MM.1S (cell line): Measurements from ENCODE around the gene AHCY.
A peak's percentile ranks its signal among the peaks of the same experiment; 100 is the strongest.
"Not testable (repeated sequence)": the region's sequence is repeated elsewhere in the genome, so short reads cannot be mapped to it uniquely, and the experiment has no call there.

Source experiments
- DNase-seq: peaks from one replicate; pipeline ENCODE4 v3.0.0-alpha.2; 2015
- H2AFZ ChIP-seq: fragments of 300-600 bp; sonication (generic); 2 replicates; pipeline ENCODE4 v1.6.0; 2016; ENCODE audit warnings: antibody characterized with exemption, low read length
- H3F3A ChIP-seq: fragments of 300-600 bp; sonication (generic); 2 replicates; pipeline ENCODE4 v1.6.1; 2016; ENCODE audit warnings: mild to moderate bottlenecking, antibody characterized with exemption, low read length, moderate library complexity, mixed read lengths; ENCODE audit not compliant: insufficient read depth
- H3K27ac ChIP-seq: fragments of 300-600 bp; sonication (generic); 2 replicates; pipeline ENCODE4 v1.5.1; 2016; ENCODE audit warnings: mild to moderate bottlenecking, low read length
- H3K27me3 ChIP-seq: fragments of 300-600 bp; sonication (generic); replicated peaks from 2 replicates; pipeline ENCODE4 v1.6.0; 2016; ENCODE audit warnings: low read length; ENCODE audit not compliant: insufficient read depth
- H3K36me3 ChIP-seq: fragments of 300-600 bp; sonication (generic); replicated peaks from 2 replicates; pipeline ENCODE4 v1.6.1; 2016; ENCODE audit warnings: mild to moderate bottlenecking, low read length, mixed read lengths; ENCODE audit not compliant: insufficient read depth
- H3K4me1 ChIP-seq: fragments of 300-600 bp; sonication (generic); 2 replicates; pipeline ENCODE4 v1.6.1; 2016; ENCODE audit warnings: low read length, mixed read lengths
- H3K4me2 ChIP-seq: fragments of 300-600 bp; sonication (generic); 2 replicates; pipeline ENCODE4 v1.6.0; 2016; ENCODE audit warnings: low read depth, low read length
- H3K4me3 ChIP-seq: fragments of 300-600 bp; sonication (generic); 2 replicates; pipeline ENCODE4 v1.5.1; 2016; ENCODE audit warnings: low read length, mixed read lengths
- H3K79me2 ChIP-seq: fragments of 300-600 bp; sonication (generic); 2 replicates; pipeline ENCODE4 v1.6.1; 2016; ENCODE audit warnings: mixed run types, low read length, mixed read lengths
- H3K9ac ChIP-seq: fragments of 300-600 bp; sonication (generic); 2 replicates; pipeline ENCODE4 v1.6.1; 2016; ENCODE audit warnings: low read length, mixed read lengths
- H3K9me2 ChIP-seq: fragments of 300-600 bp; sonication (generic); replicated peaks from 2 replicates; pipeline ENCODE4 v1.6.1; 2016; ENCODE audit warnings: mild to moderate bottlenecking, low read length, mixed read lengths; ENCODE audit not compliant: insufficient read depth
- H3K9me3 ChIP-seq: fragments of 300-600 bp; sonication (generic); replicated peaks from 2 replicates; pipeline ENCODE4 v1.6.1; 2016; ENCODE audit warnings: mild to moderate bottlenecking, low read length, mixed read lengths; ENCODE audit not compliant: insufficient read depth
- H4K20me1 ChIP-seq: fragments of 300-600 bp; sonication (generic); 2 replicates; pipeline ENCODE4 v1.6.1; 2016; ENCODE audit warnings: mild to moderate bottlenecking, low read length, moderate library complexity, mixed read lengths; ENCODE audit not compliant: insufficient read depth
- EZH2 ChIP-seq: fragments of 300-600 bp; sonication (generic); optimal IDR thresholded peaks from 2 replicates; pipeline ENCODE3; 2017; ENCODE audit warnings: low read depth, mild to moderate bottlenecking, antibody characterized with exemption, low read length, mixed read lengths
- EZH2phosphoT487 ChIP-seq: fragments of 300-600 bp; sonication (generic); IDR thresholded peaks from 2 replicates; pipeline ENCODE4 v1.6.1; 2018; ENCODE audit warnings: antibody characterized with exemption, low read length
- TF ChIP-seq, protein P1 (sequence below): fragments of 300-600 bp; sonication (generic); IDR thresholded peaks from 2 replicates; pipeline ENCODE4 v1.5.1; 2016; ENCODE audit warnings: antibody characterized with exemption, low read length, mixed read lengths

The AHCY gene

DNA sequence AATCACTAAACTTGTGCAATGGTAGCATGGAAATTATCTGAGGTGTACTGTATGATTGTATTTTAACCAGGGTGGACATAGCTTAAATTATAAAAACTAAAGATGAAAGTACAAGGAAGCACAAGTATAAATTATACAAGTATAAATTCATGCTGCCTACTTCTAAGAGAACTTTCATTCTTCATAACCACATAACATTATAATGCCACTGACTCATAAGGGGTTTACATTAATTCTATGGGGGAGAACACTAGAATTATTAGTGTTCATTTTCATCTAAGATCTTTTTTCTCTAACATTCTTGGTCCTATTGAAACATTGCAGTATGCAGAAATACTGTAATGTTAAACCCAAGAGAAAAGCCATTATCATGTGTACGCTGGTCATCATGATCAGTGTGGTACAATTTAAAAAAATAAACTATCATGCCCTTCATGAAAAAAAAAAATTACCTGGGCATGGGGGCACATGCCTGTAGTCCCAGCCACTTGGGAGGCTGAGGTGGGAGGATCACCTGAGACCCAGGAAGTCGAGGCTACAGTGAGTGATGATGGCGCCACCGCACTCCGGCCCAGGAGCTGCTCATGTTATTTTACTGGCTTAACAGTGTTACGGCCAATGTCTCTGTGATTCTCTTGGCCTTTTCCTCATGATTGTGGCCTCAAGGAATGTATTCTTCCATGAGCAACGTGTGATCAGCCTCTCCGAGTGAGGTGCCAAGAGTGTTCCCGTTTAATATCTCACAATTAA, 25.9 kb upstream of the AHCY start:
- no peaks in the 10 kb centered on the region for H3K27me3 ChIP-seq
- H3F3A ChIP-seq: no peaks in the 10 kb centered on the region
- peaks cover 7% of the 10 kb centered on the region for H3K4me1 ChIP-seq
- H3K79me2 ChIP-seq: no peaks in the 10 kb centered on the region
- DNase-seq: no peak
- no peak overlapping the region for H3K4me2 ChIP-seq
- H3K36me3 ChIP-seq: no peaks in the 10 kb centered on the region
- H3K9me2 ChIP-seq: no peaks in the 10 kb centered on the region
- H3K27ac ChIP-seq: no peak overlapping the region
- no peaks in the 10 kb centered on the region for H3K9me3 ChIP-seq
- H3K9ac ChIP-seq: no peak overlapping the region
- no peaks in the 10 kb centered on the region for H4K20me1 ChIP-seq
- TF ChIP-seq EZH2phosphoT487: no peak
- TF ChIP-seq EZH2: no peak
- no peak overlapping the region for H2AFZ ChIP-seq
- H3K4me3 ChIP-seq: no peak overlapping the region

DNA sequence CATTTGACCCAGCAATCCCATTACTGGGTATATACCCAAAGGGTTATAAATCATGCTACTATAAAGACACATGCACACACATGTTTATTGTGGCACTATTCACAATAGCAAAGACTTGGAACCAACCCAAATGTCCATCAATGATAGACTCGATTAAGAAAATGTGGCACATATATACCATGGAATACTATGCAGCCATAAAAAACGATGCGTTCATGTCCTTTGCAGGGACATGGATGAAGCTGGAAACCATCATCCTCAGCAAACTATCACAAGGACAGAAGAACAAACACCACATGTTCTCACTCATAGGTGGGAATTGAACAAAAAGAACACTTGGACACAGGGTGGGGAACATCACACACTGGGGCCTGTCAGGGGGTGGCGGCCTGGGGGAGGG, 25.1 kb upstream of the AHCY start:
- DNase-seq, H3K9me3 ChIP-seq, H3K36me3 ChIP-seq, H3K9ac ChIP-seq, H3K4me3 ChIP-seq, H3K4me2 ChIP-seq, H3F3A ChIP-seq, H3K27ac ChIP-seq, H3K4me1 ChIP-seq, H2AFZ ChIP-seq, H3K9me2 ChIP-seq, H3K27me3 ChIP-seq, H4K20me1 ChIP-seq, H3K79me2 ChIP-seq: not testable (repeated sequence)

DNA sequence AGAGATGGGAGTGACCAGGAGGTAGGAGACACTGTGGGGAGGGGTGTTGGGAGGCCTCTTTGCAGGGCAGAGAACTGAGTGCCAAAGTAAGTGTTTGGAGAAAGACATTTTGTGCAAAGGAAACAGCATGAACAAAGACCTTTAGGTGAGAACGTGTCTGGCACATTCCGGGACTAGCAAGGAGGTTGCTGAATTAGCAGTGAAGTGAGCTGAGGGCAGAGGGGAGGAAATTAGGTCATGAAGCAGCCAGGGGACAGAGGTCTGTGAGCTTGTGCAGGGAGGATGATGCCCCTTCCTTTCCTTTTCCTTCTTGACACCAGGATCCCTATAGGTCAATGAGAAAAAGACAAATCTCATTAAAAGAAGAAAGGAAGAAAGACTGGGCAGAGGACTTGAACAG, 21.4 kb upstream of the AHCY start:
- Histone ChIP-seq H3K9me2 (no peaks in the 10 kb centered on the region), H2AFZ (peak overlapping the region; percentile 42), H3K36me3 (no peaks in the 10 kb centered on the region), H3K79me2 (no peaks in the 10 kb centered on the region), H3K4me3 (no peak overlapping the region), H3K9me3 (no peaks in the 10 kb centered on the region), H3K9ac (no peak overlapping the region), H3K4me1 (peaks cover 7% of the 10 kb centered on the region), H3F3A (no peaks in the 10 kb centered on the region), H3K27ac (no peak overlapping the region), H3K27me3 (no peaks in the 10 kb centered on the region), H3K4me2 (no peak overlapping the region), H4K20me1 (no peaks in the 10 kb centered on the region)
- peak; percentile 27 for DNase-seq
- no peak for TF ChIP-seq EZH2phosphoT487
- TF ChIP-seq EZH2: no peak
- TF ChIP-seq, protein P1, sequence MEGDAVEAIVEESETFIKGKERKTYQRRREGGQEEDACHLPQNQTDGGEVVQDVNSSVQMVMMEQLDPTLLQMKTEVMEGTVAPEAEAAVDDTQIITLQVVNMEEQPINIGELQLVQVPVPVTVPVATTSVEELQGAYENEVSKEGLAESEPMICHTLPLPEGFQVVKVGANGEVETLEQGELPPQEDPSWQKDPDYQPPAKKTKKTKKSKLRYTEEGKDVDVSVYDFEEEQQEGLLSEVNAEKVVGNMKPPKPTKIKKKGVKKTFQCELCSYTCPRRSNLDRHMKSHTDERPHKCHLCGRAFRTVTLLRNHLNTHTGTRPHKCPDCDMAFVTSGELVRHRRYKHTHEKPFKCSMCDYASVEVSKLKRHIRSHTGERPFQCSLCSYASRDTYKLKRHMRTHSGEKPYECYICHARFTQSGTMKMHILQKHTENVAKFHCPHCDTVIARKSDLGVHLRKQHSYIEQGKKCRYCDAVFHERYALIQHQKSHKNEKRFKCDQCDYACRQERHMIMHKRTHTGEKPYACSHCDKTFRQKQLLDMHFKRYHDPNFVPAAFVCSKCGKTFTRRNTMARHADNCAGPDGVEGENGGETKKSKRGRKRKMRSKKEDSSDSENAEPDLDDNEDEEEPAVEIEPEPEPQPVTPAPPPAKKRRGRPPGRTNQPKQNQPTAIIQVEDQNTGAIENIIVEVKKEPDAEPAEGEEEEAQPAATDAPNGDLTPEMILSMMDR: no peak

DNA sequence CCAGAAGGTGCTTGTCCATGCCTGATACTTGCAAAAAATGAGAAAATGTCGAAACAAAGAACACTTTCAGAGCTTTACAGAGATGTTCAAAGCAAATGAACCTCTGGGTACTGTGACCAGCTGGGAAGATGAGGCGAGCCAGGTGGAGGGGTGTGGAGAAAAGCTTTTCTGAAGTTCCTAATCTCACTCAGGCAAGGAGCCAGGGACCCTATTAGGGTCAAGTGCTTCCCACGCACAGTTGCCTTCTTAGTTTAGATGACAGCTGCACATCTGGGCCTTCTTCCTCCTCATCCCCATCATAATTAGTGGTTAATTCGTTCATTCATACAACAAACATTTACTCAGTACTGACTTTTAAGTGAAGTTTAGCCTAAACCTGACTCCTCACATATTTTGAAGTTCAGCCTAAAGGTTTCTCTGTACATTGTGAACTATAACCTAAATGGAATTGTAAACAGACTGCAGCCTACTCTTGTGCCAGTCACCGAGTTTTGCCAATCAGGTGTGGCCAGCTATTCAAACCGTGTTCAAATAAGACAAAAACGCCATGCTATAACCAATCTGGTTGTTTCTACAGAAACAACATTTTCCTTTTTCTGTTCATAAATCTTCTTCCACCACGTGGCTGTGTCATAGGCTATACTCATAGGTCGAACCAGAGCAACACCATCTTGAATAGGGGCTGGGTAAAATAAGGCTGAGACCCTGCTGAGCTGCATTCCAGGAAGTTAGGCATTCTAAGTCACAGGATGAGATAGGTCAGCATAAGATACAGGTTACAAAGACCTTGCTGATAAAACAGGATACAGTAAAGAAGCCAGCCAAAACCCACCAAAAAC, 19.3 kb upstream of the AHCY start:
- Histone ChIP-seq H3K9me3 (no peaks in the 10 kb centered on the region), H3F3A (no peaks in the 10 kb centered on the region), H3K4me2 (no peak overlapping the region), H3K4me1 (peaks cover 7% of the 10 kb centered on the region), H3K79me2 (no peaks in the 10 kb centered on the region), H3K36me3 (no peaks in the 10 kb centered on the region), H3K9ac (no peak overlapping the region), H3K27me3 (no peaks in the 10 kb centered on the region), H3K4me3 (no peak overlapping the region), H3K27ac (no peak overlapping the region), H2AFZ (no peak overlapping the region), H3K9me2 (no peaks in the 10 kb centered on the region), H4K20me1 (no peaks in the 10 kb centered on the region)
- TF ChIP-seq EZH2phosphoT487 (no peak), EZH2 (no peak)
- TF ChIP-seq, protein P1: no peak
- DNase-seq: no peak
